Stimulated activated CD4-positive, alpha-beta T cell treated with anti-CD3 and anti-CD28 coated beads, Interleukin-1b, Interleukin-23, amount 100 ng/mL, for 48 hours (primary cell): Measurements from ENCODE around the gene ARL16.

Source experiments
- DNase-seq: peaks from one replicate; pipeline ENCODE4 v3.0.0-alpha.2; 2020

The ARL16 gene, protein sequence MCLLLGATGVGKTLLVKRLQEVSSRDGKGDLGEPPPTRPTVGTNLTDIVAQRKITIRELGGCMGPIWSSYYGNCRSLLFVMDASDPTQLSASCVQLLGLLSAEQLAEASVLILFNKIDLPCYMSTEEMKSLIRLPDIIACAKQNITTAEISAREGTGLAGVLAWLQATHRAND

DNA sequence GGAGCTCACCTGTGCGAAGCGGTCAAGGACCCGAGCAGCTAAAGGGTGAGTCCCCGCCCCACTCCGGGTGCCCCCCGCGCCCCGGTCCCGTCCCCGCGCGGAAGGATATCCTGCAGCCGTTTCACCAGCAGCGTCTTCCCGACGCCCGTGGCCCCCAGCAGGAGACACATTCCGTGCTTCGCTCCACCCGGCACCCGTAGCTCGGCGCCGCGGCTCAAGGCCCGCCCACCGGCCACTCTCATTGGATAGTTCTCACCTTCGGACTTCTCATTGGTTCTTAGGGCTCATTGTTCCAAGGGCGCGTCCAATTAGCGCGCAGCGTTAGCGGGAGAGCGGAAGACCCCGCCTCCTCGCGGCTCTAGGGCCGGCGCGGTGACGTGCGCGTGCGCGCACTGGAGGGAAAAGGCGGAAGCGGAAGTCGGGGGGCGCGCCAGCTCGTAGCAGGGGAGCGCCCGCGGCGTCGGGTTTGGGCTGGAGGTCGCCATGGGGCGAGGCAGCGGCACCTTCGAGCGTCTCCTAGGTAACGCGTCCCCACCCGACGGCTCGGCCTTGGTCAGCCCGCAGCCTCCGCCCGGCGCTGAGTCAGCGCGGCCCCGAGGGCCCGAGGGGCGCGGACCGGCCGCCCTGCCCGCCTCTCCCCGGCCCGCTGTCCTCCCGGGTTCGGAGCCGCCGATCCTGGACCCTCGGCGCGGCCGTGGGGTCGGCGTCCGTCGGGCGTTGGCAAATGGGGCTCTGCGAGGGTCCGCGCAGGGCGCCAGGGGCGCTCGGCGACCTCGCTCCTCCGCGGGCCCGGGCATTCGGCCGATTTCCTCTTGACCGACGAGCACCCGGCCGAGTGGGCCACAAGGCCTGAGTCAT, at the start of gene ARL16, which contains the start of gene HGS:
Gene ARL16 (minus strand): TSS at position 214 of the 858 bp plus-strand sequence. CDS start 44 bp downstream, at position 170.
Gene HGS (plus strand): TSS at position 428 of the 858 bp plus-strand sequence. CDS start 56 bp downstream, at position 484.
- peak; percentile 97 for DNase-seq

DNA sequence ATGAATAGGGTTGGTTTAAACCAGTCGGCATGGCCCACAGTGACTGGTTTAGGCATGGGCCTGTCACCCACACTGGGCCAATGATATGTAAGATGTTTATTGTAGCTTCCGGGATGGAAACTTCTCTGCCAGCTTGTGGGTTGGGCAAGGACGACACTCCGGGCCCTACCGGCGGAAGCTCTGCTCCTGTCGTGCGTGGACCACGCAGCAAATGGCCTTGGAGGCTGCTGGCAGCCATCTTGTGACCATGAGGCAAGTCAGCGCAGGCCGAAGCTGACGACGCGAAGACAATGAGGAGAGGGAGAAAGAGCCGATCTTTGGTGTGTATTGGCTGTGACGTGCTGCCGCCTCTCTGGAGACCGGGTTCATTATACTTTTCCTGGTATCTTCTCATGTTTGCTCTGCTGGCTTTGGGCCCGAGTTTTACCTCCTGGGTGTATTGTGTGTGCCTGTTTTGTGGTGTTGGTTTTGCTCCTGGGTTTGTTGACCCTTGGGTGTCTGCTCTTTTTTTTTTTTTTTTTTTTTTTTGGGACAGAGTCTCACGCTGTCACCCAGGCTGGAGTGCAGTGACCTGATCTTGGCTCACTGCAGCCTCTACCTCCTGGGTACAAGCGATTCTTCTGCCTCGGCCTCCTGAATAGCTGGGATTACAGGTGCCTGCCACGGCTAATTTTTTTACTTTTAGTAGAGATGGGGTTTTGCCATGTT, 43.9 kb upstream of the ARL16 start:
- no peak for DNase-seq

DNA sequence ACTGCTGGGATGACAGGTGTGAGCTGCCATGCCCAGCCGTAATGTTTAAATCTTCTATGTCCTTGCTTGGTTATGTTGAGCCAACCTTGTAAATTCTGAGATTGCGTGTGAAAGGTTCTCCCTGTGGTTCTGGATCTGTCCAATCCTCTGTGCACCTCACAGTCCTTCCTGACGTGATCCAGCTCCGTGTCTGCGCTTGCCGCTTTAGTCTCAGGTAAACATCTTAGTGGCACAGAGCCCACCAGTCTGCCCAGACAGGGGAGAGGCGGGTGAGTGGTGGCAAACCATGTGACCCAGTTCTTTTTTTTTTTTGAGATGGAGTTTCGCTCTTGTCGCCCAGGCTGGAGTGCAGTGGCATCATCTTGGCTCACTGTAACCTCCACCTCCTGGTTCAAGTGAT, 42.4 kb upstream of the ARL16 start:
- no peak for DNase-seq

DNA sequence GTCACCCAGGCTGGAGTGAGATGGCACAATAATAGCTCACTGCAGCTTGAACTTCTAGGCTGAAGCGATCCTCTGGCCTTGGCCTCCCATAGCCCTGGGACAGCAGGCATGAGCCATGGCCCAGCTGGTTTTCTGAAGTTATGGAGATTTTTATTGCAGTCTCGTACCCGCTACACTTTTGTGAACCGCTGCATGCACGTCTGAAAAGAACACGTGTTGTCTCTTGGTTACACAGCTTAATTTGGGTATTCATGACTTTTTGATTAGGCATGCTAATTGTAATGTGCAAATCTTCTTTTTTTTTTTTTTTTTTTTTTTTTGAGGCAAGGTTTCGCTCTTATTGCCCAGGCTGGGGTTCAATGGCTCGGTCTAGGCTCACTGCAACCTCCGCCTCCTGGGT, 41.8 kb upstream of the ARL16 start:
- no peak for DNase-seq

DNA sequence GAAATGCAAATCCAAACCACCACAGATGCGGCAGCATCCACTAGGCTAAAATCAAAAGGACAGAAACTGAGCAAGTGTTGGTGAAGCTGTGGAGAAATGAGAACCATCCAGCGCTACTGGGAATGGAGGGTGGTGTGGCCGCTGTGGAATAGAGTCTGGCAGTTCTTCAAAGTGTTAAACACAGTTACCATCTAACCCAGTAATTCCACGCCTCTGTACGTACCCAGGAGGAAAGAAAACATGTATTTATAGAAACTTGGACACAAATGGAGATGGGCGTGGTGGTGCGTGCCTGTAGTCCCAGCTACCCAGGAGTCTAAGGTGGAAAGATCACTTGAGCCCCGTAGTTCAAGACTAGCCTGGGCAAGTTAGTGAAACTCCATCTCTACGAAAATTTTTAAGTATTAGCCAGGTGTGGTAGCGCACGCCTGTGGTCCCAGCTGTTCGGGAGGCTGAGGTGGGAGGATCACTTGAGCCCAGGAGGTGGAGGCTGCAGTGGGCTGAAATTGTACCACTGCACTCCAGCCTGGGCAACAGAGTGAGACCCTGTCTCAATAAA, 40.1 kb upstream of the ARL16 start:
- DNase-seq: no peak

DNA sequence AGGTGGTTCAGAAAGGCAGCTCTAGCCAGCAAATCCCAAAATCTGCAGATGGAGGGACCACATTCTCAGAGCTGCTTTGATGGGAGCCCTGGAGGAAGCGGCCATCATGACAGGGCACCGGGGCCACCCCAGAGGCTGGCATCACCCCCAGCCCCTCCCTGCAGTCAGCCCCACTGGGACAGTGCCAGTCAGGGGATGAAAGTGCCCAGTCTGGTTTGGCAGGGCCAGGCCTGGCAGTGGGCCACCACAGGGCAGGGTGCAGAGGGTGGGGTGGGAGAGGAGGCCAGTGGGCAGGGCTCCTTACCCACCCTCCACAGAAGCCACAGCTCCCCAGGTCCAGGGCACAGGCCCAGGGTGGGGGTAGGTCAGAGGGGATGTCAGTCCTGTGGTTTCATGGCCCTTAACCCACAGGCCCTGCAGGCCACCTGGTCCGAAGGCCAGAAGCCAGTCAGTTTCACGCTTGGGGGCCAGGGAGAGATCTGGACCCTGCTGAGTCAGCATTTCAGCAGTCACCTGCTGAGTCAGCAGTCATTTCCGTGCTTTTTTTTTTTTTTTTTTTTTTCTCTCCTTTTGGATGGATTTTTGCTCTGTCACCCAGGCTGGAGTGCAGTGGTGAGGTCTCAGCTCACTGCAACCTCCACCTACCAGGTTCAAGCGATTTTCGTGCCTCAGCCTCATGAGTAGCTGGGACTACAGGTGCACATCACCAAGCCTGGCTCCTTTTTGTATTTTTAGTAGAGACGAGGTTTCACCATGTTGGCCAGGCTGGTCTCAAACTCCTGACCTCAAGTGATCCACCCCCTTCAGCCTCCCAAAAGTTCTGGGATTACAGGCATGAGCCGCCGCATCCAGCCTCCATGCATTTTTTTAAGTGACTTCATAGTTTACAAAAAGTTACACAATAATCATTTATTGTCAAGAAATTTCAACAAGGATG, 38.9 kb upstream of the ARL16 start:
- DNase-seq: no peak

DNA sequence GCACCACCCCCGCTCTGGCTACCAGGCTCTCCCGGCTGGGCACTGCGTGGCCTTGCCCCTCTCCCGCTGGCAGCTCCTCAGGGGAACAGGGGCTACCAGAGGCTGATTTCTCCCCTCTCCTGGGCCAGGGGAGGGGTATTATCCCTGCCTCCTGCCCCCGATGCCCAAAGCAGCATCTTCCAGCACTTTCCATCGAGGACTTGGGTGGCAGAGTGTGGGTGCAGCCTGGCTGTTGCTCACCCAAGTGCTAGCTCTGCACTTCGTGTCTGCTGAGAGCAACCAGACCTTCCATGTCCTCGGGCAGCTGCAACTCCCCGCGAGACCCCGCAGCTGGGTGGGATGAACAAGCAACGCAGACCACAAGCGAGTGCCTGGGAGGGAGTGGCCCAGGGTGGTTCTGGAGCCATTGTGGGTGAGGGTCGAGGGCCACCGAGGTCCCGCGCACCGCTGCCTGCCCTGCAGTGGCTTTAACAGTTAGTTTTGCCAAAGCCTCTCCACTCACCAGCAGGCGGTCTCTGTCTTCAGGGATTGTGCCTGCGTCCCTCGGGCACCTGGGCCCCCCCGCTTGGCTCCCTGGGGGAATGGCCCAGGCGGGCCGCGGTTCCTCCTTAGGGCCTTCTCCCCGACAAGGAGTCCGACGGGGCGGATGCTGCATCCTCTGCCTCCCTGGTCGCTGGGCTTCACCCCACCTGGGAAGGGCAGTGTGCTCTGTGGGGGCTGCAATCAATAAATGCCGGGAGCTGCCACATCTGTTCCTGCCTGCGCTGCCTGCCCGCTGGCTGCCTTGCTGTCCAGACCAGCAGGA, 36.9 kb upstream of the ARL16 start:
- no peak for DNase-seq

DNA sequence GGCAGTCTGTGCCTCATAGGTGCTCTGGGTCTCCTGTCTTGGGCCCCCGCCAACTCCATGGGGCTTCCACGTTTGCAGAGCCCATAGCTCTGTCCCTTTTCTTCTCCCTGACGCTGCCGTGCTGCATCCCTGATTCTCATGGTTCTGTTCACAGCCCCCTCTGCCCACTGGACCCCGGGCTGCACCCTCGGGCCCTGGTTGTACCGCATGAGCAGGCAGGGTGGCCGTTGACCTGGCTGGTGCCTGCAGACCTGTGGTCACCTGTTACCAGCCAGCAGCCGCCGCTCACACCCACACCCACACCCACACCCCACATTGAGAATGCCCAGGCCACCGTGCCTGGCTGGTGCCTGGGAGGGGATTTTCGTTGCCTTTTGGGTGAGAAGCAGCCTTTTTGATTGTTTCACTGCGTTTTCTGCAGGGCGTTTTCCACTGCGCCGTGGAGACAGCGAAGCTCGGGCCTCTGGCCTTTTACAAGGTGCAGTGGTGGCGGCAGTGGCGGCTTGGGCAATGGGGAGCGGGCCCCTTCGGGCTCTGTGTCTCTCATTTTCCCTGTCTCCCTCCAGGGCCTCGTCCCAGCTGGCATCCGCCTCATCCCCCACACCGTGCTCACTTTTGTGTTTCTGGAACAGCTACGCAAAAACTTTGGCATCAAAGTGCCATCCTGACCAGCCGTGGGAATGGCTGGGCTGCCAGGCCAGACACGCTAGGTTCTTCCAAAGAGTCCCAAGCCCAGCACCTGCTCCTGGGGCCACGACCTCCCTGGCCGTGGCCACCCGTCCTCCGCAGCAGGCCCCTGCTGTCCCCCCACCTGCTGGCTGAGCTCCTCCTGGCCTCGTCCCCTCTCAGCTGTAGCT, 36.0 kb upstream of the ARL16 start:
- DNase-seq: no peak

DNA sequence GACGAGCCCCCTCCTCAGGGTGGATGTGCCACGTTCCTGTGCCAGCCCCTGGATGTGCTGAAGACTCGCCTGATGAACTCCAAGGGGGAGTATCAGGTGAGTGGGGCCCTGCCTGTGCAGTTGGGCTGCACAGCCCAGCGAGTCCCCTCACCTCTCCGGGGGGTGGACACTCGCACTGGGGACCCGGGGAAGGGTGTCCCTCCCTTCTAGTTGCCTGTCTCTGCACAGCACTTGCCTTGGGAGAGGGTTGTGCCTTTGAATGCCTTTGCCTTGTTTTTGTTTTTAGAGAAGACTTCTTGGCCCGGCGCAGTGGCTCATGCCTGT, 34.1 kb upstream of the ARL16 start:
- no peak for DNase-seq

DNA sequence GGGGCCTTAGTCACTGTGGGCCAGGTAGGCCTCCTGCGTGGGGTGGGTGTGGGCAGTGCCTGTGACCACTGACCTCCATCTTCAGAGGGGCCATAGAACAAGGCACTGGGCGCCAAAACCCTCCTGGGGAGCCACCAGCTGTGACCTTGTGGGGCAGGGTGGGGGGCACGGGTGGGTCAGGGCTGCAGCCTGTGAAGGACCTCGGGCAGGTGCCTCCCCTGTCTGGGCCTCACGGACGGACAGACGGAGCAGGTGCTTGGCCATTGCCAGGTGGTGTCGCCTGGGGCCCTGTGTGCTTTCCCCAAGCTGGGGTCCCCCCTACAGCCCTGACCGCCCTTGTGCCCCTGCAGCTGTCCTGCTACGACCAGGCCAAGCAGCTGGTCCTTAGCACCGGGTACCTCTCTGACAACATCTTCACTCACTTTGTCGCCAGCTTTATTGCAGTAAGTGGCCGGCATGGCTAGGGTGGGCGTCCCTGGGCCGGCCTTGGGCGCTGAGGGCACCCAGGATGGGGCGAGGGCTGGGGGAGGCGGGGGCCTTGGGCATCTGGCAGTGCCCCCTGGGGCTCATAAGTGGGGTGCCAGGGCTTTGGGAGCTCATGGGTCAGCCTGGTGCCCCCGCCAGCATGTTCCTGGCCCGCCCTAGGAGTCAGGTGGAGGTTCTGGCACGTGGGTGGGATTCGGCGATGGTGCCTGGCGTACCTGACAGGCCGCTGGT, 33.6 kb upstream of the ARL16 start:
- no peak for DNase-seq

DNA sequence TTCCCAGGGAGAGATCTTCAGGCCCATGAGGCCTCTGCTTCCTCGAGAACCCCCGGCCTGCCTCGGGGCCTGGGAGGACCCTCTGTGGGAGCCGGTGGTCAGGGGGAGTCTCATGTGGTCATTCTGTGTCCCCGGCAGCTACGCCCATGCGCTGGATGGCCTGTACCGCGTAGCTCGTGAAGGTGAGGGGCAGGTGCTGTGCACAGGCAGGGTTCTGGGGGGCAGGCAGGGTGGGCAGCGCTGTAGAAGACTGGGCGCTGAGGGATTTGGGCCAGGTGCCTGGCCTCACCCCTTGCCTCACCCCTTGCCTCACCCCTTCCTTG, 33.0 kb upstream of the ARL16 start:
- DNase-seq: no peak

DNA sequence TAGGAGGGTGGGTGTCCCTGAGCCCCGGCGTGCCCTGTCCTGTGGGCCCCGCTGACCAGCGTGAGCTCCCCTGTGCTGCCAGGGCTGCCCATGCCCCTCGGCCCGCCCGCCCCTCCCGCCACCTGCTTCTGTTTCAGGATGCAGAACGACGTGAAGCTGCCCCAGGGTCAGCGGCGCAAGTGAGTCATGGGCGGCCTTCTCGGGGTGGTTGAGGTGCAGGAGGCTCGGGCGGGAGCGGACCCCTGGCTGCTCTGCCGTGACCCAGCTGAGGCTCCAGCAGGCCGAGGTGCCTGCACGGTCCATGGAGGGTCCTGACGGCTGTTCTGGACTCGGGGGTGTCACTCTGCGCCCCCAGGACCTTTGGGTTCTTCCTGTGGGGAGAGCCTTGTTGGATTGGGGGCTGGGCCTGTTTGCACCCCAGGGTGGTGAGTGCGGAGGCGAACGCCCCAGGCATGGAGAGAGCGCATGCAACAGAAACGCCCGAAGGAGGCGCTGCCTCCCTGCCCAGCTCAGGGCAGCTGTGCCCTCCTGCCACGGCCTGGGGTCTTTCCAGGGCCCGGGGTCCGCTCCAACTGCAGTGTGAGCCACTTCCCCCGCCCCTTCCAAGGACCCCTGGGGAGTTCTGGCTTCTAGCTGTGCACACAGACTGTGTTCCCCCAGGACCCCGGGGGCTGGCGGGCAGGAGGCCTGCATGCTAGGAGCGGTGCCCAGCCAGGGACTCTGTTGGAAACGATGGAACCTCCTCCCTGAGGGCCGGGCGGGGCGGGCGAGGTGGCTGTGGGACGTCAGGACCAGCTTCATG, 32.5 kb upstream of the ARL16 start:
- DNase-seq: no peak

DNA sequence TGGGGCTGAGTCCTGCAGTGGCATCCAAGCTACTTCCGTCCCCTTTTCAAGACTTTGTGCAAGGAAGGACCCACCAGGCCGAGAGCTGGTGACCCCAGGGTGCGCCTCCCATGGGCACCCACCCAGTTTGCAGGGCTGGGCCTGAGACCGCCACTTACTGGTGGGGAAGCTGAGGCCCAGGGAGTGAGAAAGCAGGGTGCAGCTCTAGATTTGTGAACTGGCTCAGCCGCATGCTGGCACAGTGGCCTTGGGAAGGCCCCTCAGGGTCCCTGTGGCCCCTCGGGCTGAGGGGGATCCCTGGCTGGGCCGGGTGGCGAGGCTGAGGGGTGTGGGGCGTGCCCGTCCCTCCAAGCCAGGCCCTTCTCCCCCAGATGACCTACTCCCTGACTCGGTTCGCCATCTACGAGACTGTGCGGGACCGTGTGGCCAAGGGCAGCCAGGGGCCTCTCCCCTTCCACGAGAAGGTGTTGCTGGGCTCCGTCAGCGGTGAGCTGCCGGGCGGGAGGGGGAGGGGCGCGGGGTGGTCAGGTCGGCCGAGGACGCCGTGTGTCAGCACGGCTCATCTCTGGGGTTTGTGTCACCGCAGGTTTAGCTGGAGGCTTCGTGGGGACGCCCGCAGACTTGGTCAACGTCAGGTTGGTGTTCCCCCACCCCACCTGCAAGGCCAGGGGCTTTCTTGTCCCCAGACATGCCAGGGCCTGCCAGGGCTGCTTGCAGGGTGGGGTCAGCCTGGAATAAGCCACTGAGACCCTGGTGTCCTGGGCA, 31.7 kb upstream of the ARL16 start:
- no peak for DNase-seq

DNA sequence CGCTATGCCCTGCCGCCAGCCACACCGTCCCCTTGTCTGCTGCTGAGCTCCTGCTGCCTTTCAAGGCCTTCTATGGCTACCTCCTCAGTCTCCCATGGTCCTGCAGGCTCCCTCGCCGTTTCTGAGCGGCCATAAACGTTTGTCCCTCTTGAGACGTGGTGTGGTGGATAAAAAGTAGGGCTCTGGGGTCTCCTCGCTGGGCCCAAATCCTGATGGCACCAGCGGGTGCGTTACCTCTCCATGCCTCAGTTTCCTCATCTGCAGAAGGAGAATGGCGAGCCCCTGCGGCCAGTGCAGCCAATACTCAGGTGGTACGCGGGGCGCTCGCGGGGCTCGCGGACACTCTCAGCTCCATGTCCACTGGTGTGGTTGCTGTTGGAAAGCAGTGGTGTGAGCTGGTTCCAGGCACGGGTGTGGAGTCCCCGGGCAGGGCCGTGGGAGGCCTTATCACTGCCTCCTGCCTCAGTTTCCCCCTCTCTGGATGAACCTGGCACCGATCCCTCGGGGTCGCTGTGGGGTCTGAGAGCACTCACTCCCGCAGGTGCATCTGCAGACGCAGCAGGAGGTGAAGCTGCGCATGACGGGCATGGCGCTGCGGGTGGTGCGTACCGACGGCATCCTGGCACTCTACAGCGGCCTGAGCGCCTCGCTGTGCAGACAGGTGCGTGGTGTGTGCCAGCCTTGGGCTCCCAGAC, 31.0 kb upstream of the ARL16 start:
- DNase-seq: no peak

DNA sequence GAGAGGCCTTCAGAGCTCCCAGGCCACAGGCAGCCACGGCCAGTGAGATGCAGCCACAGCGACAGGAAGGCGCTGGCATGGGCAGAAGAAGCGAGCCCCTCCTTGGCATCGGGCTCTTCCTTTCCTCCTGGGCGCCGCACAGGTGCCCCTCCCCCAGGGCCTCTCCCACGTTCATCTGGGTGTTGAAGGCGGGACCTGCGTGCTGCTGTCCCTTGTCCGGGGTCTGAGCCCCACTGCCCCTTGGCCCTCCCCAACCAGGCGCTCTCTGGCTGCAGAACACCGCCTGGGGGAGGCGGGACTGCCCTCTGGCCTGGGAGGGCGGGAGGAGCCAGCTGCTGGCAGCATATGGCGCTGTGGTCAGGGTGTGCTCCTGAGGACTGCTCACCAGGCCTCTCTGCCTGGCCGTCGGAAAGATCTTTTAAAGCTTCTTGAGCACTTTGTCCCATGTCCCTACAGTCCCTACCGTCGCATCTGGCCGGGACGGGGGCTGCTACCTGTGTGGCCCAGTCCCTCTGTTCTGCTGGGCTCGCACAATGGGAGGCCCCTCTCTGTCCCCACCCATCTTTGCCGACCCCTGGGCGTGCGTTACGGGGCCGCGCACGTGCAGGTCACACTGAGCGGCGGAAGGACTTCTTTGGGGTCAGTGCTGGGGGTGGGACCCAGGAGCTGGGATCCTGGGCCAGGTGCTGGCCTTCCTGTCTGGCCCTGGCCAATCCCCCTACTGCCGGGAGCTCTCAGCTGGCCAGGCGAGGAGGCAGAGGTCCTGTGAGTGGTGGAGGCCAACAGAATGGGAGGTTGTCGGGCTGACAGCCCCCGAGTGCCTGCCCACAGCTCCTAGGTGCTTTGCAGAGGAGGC, 30.2 kb upstream of the ARL16 start:
- DNase-seq: no peak

DNA sequence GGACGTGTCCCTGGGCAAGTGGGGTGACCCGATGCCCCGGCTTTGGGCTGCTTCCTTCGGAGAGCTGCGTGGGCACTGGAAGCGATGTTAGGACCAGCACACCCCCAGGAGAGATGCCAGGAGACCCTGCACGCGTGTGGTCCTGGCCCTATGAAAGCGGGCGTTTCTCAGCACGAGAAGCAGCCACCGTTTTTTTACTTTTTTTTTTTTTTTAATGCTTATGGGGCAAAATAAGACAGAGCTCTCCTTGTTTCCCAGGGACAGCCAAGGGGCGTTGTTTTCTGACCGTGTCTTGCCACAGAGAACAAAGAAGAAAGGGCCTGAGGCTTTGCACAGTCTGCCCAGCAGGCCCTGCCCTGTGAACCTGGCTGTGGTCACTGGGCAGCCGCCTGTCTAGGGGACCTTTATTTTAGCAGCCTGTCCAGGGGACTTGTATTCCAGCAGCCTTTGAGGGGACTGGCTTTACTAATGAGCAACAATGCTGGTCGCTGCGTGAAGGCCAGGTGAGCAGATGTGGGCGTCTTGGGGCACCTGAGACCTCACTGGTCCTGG, 29.5 kb upstream of the ARL16 start:
- DNase-seq: no peak
